ENCODE measurements around the gene STX8. TPM values are rescaled to one million over a fixed set of nuclear protein-coding genes. Genes with fewer than 3 reads are reported as not detected.
"Not testable (repeated sequence)": the region's sequence is repeated elsewhere in the genome, so short reads cannot be mapped to it uniquely, and the experiment has no call there.

STX8 gene
- total RNA-seq, 4 donors from 2014 or later: 38.8 to 102 (median 68.5) TPM

- peaks cover 0 to 6% (median 0%) of the 10 kb centered on the region in 3 donors for H3K36me3 ChIP-seq
- DNase-seq: no peak
- H3K4me3 ChIP-seq: no peak overlapping the region
- TF ChIP-seq CTCF (IDR thresholded peaks at IDR 0.05): no peak
- TF ChIP-seq POLR2A (IDR thresholded peaks at IDR 0.05): no peak
- no peaks in the 10 kb centered on the region for H3K4me1 ChIP-seq
- H3K27me3 ChIP-seq: no peaks in the 10 kb centered on the region
- no peak overlapping the region for H3K27ac ChIP-seq
- no peaks in the 10 kb centered on the region for H3K9me3 ChIP-seq
These were observed 193.0 kb downstream of the STX8 start for GRCh38 chr17:9382626-9383025.

- H3K4me1 ChIP-seq: no peaks in the 10 kb centered on the region
- no peak for DNase-seq
- TF ChIP-seq POLR2A (IDR thresholded peaks at IDR 0.05): no peak
- no peak for TF ChIP-seq CTCF (IDR thresholded peaks at IDR 0.05)
These were observed 194.6 kb downstream of the STX8 start for GRCh38 chr17:9381068-9381467.

GRCh38 chr17:9380361-9380760, 195.3 kb downstream of the STX8 start:
- DNase-seq: no peak
- H3K27ac ChIP-seq: no peak overlapping the region
- no peaks in the 10 kb centered on the region for H3K9me3 ChIP-seq
- no peaks in the 10 kb centered on the region for H3K27me3 ChIP-seq
- H3K4me1 ChIP-seq: no peaks in the 10 kb centered on the region
- no peak overlapping the region for H3K4me3 ChIP-seq
- TF ChIP-seq POLR2A (IDR thresholded peaks at IDR 0.05): no peak
- H3K36me3 ChIP-seq: peaks cover 0 to 11% (median 0%) of the 10 kb centered on the region in 3 donors

More at GRCh38 chr17:9381068-9381467, 194.6 kb downstream of the STX8 start:
- Histone ChIP-seq H3K27me3 (no peaks in the 10 kb centered on the region), H3K36me3 (peaks cover 0 to 10% (median 0%) of the 10 kb centered on the region in 3 donors), H3K4me3 (no peak overlapping the region), H3K9me3 (no peaks in the 10 kb centered on the region), H3K27ac (no peak overlapping the region)

GRCh38 chr17:9376177-9376576, 199.4 kb downstream of the STX8 start:
- H3K4me3 ChIP-seq, H3K27ac ChIP-seq, H3K27me3 ChIP-seq, DNase-seq, H3K9me3 ChIP-seq, H3K4me1 ChIP-seq: not testable (repeated sequence)
- H3K36me3 ChIP-seq: peaks cover 0 to 11% (median 0%) of the 10 kb centered on the region in 3 donors

- Histone ChIP-seq H3K4me1 (no peaks in the 10 kb centered on the region), H3K27me3 (no peaks in the 10 kb centered on the region), H3K4me3 (no peak overlapping the region), H3K9me3 (no peaks in the 10 kb centered on the region), H3K36me3 (peaks cover 0 to under 1% (median 0%) of the 10 kb centered on the region in 3 donors), H3K27ac (no peak overlapping the region)
- no peak for DNase-seq
- no peak for TF ChIP-seq CTCF (IDR thresholded peaks at IDR 0.05)
- no peak for TF ChIP-seq POLR2A (IDR thresholded peaks at IDR 0.05)
These were observed 204.6 kb downstream of the STX8 start for GRCh38 chr17:9371019-9371418.

GRCh38 chr17:9370467-9370866, 205.2 kb downstream of the STX8 start:
- Histone ChIP-seq H3K27me3 (no peaks in the 10 kb centered on the region), H3K27ac (no peak overlapping the region), H3K36me3 (no peaks in the 10 kb centered on the region), H3K4me1 (no peaks in the 10 kb centered on the region), H3K4me3 (no peak overlapping the region), H3K9me3 (no peaks in the 10 kb centered on the region)
- DNase-seq: no peak
- TF ChIP-seq CTCF (IDR thresholded peaks at IDR 0.05) (no peak), POLR2A (IDR thresholded peaks at IDR 0.05) (no peak)

GRCh38 chr17:9368631-9369030, 207.0 kb downstream of the STX8 start:
- no peak for TF ChIP-seq CTCF (IDR thresholded peaks at IDR 0.05)
- TF ChIP-seq POLR2A (IDR thresholded peaks at IDR 0.05): no peak
- no peaks in the 10 kb centered on the region for H3K36me3 ChIP-seq
- H3K9me3 ChIP-seq: no peaks in the 10 kb centered on the region
- no peak for DNase-seq
- H3K27ac ChIP-seq: no peak overlapping the region
- no peak overlapping the region for H3K4me3 ChIP-seq
- H3K27me3 ChIP-seq: no peaks in the 10 kb centered on the region
- H3K4me1 ChIP-seq: no peaks in the 10 kb centered on the region

Measured in Peyer's patch (tissue), 4 donors.